Liver (tissue), 9 donors: ENCODE data around the gene CCDC88C. TPM values are rescaled to one million over a fixed set of nuclear protein-coding genes. Genes with fewer than 3 reads are reported as not detected.

Experiments used
- DNase-seq: peaks from one replicate; pipeline ENCODE4 v3.0.0-alpha.2; 2017; ENCODE audit warnings: low spot score
- H3K27ac ChIP-seq, 2 donors: one replicate each; pipeline ENCODE4 v1.7.0; 2013; ENCODE audit warnings: inconsistent platforms in 2 of 2, low read length in 2 of 2, control low read depth in 1 of 2, low read depth in 1 of 2, mild to moderate bottlenecking in 1 of 2
- H3K27me3 ChIP-seq, 4 donors: one replicate each; pipeline versions ENCODE4 v1.6.1 to v1.7.0; 2013; ENCODE audit warnings: low read length in 3 of 4, inconsistent platforms in 1 of 4, mild to moderate bottlenecking in 1 of 4, moderate library complexity in 1 of 4; ENCODE audit not compliant: control insufficient read depth in 4 of 4, insufficient read depth in 4 of 4
- H3K36me3 ChIP-seq, 4 donors: one replicate each; pipeline versions ENCODE4 v1.6.1 to v1.7.0; 2013; ENCODE audit warnings: low read length in 3 of 4, mild to moderate bottlenecking in 3 of 4, low read depth in 1 of 4, moderate library complexity in 1 of 4; ENCODE audit not compliant: control insufficient read depth in 4 of 4, insufficient read depth in 3 of 4
- H3K4me1 ChIP-seq, 4 donors: one replicate each; pipeline versions ENCODE4 v1.6.1 to v1.7.0; 2013; ENCODE audit warnings: low read length in 3 of 4, mild to moderate bottlenecking in 3 of 4, moderate library complexity in 1 of 4; ENCODE audit not compliant: control insufficient read depth in 4 of 4, insufficient read depth in 4 of 4
- H3K4me3 ChIP-seq, 3 donors: one replicate each; pipeline versions ENCODE4 v1.6.1 to v1.7.0; 2013; ENCODE audit warnings: low read length in 3 of 3, control low read depth in 1 of 3, low read depth in 1 of 3, mild to moderate bottlenecking in 1 of 3
- H3K9ac ChIP-seq, 2 donors: one replicate each; pipeline ENCODE4 v1.7.0; 2013; ENCODE audit warnings: low read length in 2 of 2, mild to moderate bottlenecking in 2 of 2, moderate library complexity in 2 of 2, control low read depth in 1 of 2, low read depth in 1 of 2
- H3K9me3 ChIP-seq, 4 donors: one replicate each; pipeline versions ENCODE4 v1.6.1 to v1.7.0; 2013; ENCODE audit warnings: low read length in 3 of 4; ENCODE audit not compliant: control insufficient read depth in 4 of 4
- ATF3 ChIP-seq: IDR thresholded peaks from 2 replicates; pipeline ENCODE4 v1.6.1; 2016; ENCODE audit warnings: antibody characterized with exemption
- EGR1 ChIP-seq, 2 donors: IDR thresholded peaks; 2 replicates each; pipeline ENCODE4 v1.6.1; 2016 to 2018; ENCODE audit warnings: antibody characterized with exemption in 2 of 2, low read depth in 2 of 2
- FOXA1 ChIP-seq: IDR thresholded peaks from 2 replicates; pipeline ENCODE4 v1.6.1; 2016; ENCODE audit warnings: antibody characterized with exemption
- FOXA2 ChIP-seq: IDR thresholded peaks from 2 replicates; pipeline ENCODE4 v1.6.1; 2016; ENCODE audit warnings: antibody characterized with exemption
- GABPA ChIP-seq, 2 donors: IDR thresholded peaks in 1 of 2; conservative IDR thresholded peaks in 1 of 2; 2 replicates each; pipeline ENCODE4 v1.6.1; 2016; ENCODE audit warnings: antibody characterized with exemption in 2 of 2, mild to moderate bottlenecking in 1 of 2, moderate library complexity in 1 of 2
- HNF4A ChIP-seq, 2 donors: conservative IDR thresholded peaks; 2 replicates each; pipeline ENCODE4 v1.6.1; 2016; ENCODE audit warnings: antibody characterized with exemption in 2 of 2, mild to moderate bottlenecking in 2 of 2
- HNF4G ChIP-seq: IDR thresholded peaks from 2 replicates; pipeline ENCODE4 v1.6.1; 2016; ENCODE audit warnings: antibody characterized with exemption
- JUND ChIP-seq, 2 donors: IDR thresholded peaks; 2 replicates each; pipeline ENCODE4 v1.6.1; 2016; ENCODE audit warnings: antibody characterized with exemption in 2 of 2
- NR2F2 ChIP-seq: IDR thresholded peaks from 2 replicates; pipeline ENCODE4 v1.6.1; 2016; ENCODE audit warnings: antibody characterized with exemption
- RAD21 ChIP-seq, 2 donors: IDR thresholded peaks; 2 replicates each; pipeline ENCODE4 v1.6.1; 2016; ENCODE audit warnings: antibody characterized with exemption in 2 of 2, mild to moderate bottlenecking in 2 of 2
- RXRA ChIP-seq, 2 donors: IDR thresholded peaks; 2 replicates each; pipeline ENCODE4 v1.6.1; 2017 to 2018; ENCODE audit warnings: antibody characterized with exemption in 2 of 2, mild to moderate bottlenecking in 1 of 2
- SP1 ChIP-seq: IDR thresholded peaks from 2 replicates; pipeline ENCODE4 v1.6.1; 2018; ENCODE audit warnings: antibody characterized with exemption, mild to moderate bottlenecking
- TAF1 ChIP-seq: conservative IDR thresholded peaks from 2 replicates; pipeline ENCODE4 v1.6.1; 2016; ENCODE audit warnings: antibody characterized with exemption, mild to moderate bottlenecking
- YY1 ChIP-seq: IDR thresholded peaks from 2 replicates; pipeline ENCODE4 v1.6.1; 2016; ENCODE audit warnings: antibody characterized with exemption, mild to moderate bottlenecking
- ZBTB33 ChIP-seq: IDR thresholded peaks from 2 replicates; pipeline ENCODE4 v1.6.1; 2016; ENCODE audit warnings: antibody characterized with exemption
- WGBS: extraction: QIAGEN DNeasy Blood & Tissue Kit; methylation state at CpG from one replicate; pipeline ENCODE4 v1.1.7; 2013; 5-methylcytosine and 5-hydroxymethylcytosine counted together
- polyA plus RNA-seq, 2 donors: library from polyadenylated mRNA; stranded (reverse) in 1 of 2; unstranded in 1 of 2; fragments of 200-250 nt in 1 of 2; fragments of >200 nt in 1 of 2; fragmentation: Nextera tagmentation in 1 of 2; extraction: Ambion mirVana in 1 of 2; gene quantifications; one replicate each; pipeline versions ENCODE4 v1.2.1 to v1.2.3, GENCODE V29; 2013 to 2015
- total RNA-seq, 2 donors: library from RNA; depleted of rRNA; stranded (reverse); fragments of >200 nt; gene quantifications; one replicate each; pipeline ENCODE4 v1.2.3, GENCODE V29; 2014
- TF ChIP-seq, protein P1 (sequence below): IDR thresholded peaks from 2 replicates; pipeline ENCODE4 v1.6.1; 2016; ENCODE audit warnings: antibody characterized with exemption
- TF ChIP-seq, protein P2 (sequence below): fragments of 150-350 bp; IDR thresholded peaks from 2 replicates; pipeline ENCODE4 v1.5.1; 2017; ENCODE audit warnings: improper control_type of control experiment, low read depth, low read length; ENCODE audit not compliant: missing input control
- TF ChIP-seq, protein P3 (sequence below): IDR thresholded peaks from 2 replicates; pipeline ENCODE4 v1.6.1; 2016; ENCODE audit warnings: antibody characterized with exemption, mild to moderate bottlenecking
- donor health status: healthy.
- donor health status: healthy.
- donor health status: healthy.
- donor health status: healthy.
- donor health status: healthy.

The CCDC88C gene
- total and polyA plus RNA-seq, 4 donors = 1.3 to 10.8 (median 4.0) TPM

DNA sequence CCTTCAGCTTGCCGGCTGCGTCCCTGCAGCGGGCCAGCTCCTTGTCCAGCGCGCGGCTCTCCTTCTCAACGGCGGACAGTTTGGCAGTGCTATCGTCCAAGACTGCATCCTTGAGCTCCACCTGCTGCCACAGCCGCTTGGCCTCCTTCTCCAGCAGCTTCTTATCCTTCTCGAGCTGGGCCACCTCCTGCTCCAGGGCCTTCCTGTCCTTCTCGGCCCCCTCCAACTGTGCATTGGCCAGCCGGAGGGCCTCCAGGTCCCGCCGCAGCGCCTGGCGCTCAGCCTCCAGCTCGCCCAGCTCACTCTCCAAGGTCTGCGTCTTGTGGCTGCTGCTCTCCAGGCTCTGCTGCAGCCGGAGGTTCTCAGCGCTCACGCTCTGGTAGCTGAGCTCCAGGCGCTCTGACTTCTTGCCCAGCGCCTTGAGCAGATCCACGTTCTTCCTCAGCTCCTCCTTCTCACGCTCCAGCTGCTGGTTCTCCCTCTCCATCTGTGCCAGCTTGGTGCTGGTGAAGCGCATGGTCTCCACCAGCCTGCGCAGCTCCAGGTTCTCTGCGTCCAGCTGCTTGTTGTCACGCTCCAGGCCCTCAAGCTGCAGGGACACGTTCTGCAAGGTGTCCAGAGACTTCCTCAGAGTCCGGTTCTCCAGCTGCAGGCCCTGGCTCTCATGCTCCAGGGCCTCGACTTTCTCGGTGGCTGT is 104.3 kb downstream of the CCDC88C start:
- no peak overlapping the region for H3K9ac ChIP-seq
- no peaks in the 10 kb centered on the region for H3K9me3 ChIP-seq
- TF ChIP-seq, protein P1, sequence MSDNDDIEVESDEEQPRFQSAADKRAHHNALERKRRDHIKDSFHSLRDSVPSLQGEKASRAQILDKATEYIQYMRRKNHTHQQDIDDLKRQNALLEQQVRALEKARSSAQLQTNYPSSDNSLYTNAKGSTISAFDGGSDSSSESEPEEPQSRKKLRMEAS = no peak
- no peak for TF ChIP-seq HNF4A (conservative IDR thresholded peaks at IDR 0.05)
- WGBS = 95% methylated on average over 34 of the region's 34 CpGs
- no peaks in the 10 kb centered on the region for H3K27me3 ChIP-seq
- H3K4me3 ChIP-seq = no peak overlapping the region
- H3K27ac ChIP-seq = no peak overlapping the region
- peaks cover 0 to 4% (median 0%) of the 10 kb centered on the region in 4 donors for H3K4me1 ChIP-seq
- H3K36me3 ChIP-seq = peaks cover 0 to 34% (median 15%) of the 10 kb centered on the region in 4 donors
- no peak for DNase-seq

GRCh38 chr14:91311284-91311662 is 106.3 kb downstream of the CCDC88C start:
- Histone ChIP-seq H3K4me1 (no peaks in the 10 kb centered on the region), H3K36me3 (peaks cover 0 to 54% (median 18%) of the 10 kb centered on the region in 4 donors), H3K9me3 (no peaks in the 10 kb centered on the region), H3K27ac (no peak overlapping the region), H3K9ac (no peak overlapping the region), H3K4me3 (no peak overlapping the region), H3K27me3 (no peaks in the 10 kb centered on the region)
- TF ChIP-seq TAF1 = no peak
- TF ChIP-seq, protein P1 = no peak
- no peak for TF ChIP-seq RAD21 (IDR thresholded peaks at IDR 0.05)
- TF ChIP-seq FOXA1 = no peak
- TF ChIP-seq SP1 = no peak
- no peak for TF ChIP-seq EGR1 (IDR thresholded peaks at IDR 0.05; ENCODE audit: low read depth in 2 of 2)
- peak; percentile 54 for DNase-seq
- 84% methylated on average over 5 of the region's 5 CpGs for WGBS

DNA sequence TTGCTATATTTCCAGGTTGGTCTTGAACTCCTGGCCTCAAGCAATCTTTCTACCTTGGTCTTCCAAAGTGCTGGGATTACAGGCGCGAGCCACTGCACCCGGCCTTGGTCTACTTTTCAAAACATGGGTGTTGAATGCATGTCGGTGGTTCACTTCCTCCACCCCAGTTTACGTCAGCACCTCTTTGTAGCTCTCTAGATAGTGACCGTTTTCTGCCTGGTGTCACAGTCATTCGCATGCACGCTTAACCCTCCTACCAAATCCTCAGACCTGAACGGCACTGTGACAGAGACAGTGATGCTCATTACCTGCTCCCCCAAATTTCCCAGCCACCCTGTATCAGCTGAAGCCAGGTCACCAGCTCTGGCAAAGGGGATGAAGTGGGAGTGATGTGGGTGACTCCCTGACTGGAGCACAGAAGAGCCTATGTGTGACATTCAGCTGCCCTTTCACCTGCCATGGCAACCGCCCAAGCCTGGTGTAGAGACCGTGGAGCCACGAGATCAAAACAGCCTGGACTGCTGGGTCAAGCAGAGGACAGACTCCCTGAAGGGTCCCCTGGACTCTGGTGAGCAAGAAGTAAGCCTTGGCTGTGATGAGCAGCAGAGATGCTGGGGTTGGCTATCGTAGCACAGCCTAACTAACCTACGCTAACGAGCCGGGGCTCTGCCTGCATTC is 106.9 kb downstream of the CCDC88C start:
- Histone ChIP-seq H3K9ac (no peak overlapping the region), H3K9me3 (no peaks in the 10 kb centered on the region), H3K27me3 (no peaks in the 10 kb centered on the region), H3K36me3 (peaks cover 0 to 59% (median 19%) of the 10 kb centered on the region in 4 donors), H3K4me3 (no peak overlapping the region), H3K4me1 (no peaks in the 10 kb centered on the region), H3K27ac (no peak overlapping the region)
- TF ChIP-seq YY1 (no peak), HNF4A (conservative IDR thresholded peaks at IDR 0.05) (no peak), SP1 (no peak), RXRA (IDR thresholded peaks at IDR 0.05) (no peak), GABPA (IDR thresholded peaks at IDR 0.05 in 1 of 2, conservative IDR thresholded peaks at IDR 0.05 in 1 of 2) (no peak), ZBTB33 (no peak), JUND (IDR thresholded peaks at IDR 0.05) (no peak), FOXA2 (no peak), TAF1 (no peak), RAD21 (IDR thresholded peaks at IDR 0.05) (no peak), HNF4G (no peak), NR2F2 (no peak), FOXA1 (no peak), EGR1 (IDR thresholded peaks at IDR 0.05; ENCODE audit: low read depth in 2 of 2) (no peak), ATF3 (no peak)
- TF ChIP-seq, protein P2, sequence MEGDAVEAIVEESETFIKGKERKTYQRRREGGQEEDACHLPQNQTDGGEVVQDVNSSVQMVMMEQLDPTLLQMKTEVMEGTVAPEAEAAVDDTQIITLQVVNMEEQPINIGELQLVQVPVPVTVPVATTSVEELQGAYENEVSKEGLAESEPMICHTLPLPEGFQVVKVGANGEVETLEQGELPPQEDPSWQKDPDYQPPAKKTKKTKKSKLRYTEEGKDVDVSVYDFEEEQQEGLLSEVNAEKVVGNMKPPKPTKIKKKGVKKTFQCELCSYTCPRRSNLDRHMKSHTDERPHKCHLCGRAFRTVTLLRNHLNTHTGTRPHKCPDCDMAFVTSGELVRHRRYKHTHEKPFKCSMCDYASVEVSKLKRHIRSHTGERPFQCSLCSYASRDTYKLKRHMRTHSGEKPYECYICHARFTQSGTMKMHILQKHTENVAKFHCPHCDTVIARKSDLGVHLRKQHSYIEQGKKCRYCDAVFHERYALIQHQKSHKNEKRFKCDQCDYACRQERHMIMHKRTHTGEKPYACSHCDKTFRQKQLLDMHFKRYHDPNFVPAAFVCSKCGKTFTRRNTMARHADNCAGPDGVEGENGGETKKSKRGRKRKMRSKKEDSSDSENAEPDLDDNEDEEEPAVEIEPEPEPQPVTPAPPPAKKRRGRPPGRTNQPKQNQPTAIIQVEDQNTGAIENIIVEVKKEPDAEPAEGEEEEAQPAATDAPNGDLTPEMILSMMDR = no peak
- TF ChIP-seq, protein P1 = no peak
- TF ChIP-seq, protein P3, sequence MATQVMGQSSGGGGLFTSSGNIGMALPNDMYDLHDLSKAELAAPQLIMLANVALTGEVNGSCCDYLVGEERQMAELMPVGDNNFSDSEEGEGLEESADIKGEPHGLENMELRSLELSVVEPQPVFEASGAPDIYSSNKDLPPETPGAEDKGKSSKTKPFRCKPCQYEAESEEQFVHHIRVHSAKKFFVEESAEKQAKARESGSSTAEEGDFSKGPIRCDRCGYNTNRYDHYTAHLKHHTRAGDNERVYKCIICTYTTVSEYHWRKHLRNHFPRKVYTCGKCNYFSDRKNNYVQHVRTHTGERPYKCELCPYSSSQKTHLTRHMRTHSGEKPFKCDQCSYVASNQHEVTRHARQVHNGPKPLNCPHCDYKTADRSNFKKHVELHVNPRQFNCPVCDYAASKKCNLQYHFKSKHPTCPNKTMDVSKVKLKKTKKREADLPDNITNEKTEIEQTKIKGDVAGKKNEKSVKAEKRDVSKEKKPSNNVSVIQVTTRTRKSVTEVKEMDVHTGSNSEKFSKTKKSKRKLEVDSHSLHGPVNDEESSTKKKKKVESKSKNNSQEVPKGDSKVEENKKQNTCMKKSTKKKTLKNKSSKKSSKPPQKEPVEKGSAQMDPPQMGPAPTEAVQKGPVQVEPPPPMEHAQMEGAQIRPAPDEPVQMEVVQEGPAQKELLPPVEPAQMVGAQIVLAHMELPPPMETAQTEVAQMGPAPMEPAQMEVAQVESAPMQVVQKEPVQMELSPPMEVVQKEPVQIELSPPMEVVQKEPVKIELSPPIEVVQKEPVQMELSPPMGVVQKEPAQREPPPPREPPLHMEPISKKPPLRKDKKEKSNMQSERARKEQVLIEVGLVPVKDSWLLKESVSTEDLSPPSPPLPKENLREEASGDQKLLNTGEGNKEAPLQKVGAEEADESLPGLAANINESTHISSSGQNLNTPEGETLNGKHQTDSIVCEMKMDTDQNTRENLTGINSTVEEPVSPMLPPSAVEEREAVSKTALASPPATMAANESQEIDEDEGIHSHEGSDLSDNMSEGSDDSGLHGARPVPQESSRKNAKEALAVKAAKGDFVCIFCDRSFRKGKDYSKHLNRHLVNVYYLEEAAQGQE = no peak
- no peak for DNase-seq
- 87% methylated on average over 16 of the region's 16 CpGs for WGBS
